Trophoblast cell (in vitro differentiated cells and primary cell): Measurements from ENCODE around the gene MYL9.

Experiments
- DNase-seq, 2 donors: peaks; one replicate each; pipeline ENCODE4 v3.0.0-alpha.2; 2016
- H2AFZ ChIP-seq: 2 replicates; pipeline ENCODE4 v1.6.1; 2013; ENCODE audit warnings: low read length, moderate library complexity, mild to moderate bottlenecking; ENCODE audit not compliant: insufficient read depth, poor library complexity
- H2AK5ac ChIP-seq: 2 replicates; pipeline ENCODE4 v1.6.1; 2013; ENCODE audit warnings: mild to moderate bottlenecking, low read length
- H2BK120ac ChIP-seq: 2 replicates; pipeline ENCODE4 v1.6.1; 2013; ENCODE audit warnings: low read length, mild to moderate bottlenecking, moderate library complexity; ENCODE audit not compliant: insufficient read depth, poor library complexity
- H2BK12ac ChIP-seq: 2 replicates; pipeline ENCODE4 v1.6.1; 2013; ENCODE audit warnings: mild to moderate bottlenecking, low read length, moderate library complexity
- H2BK5ac ChIP-seq: 2 replicates; pipeline ENCODE4 v1.6.1; 2013; ENCODE audit warnings: low read length, low read depth, moderate library complexity, mild to moderate bottlenecking; ENCODE audit not compliant: poor library complexity
- H3K14ac ChIP-seq: 2 replicates; pipeline ENCODE4 v1.6.1; 2013; ENCODE audit warnings: mild to moderate bottlenecking, low read length
- H3K18ac ChIP-seq: 2 replicates; pipeline ENCODE4 v1.6.1; 2013; ENCODE audit warnings: mild to moderate bottlenecking, low read length
- H3K23ac ChIP-seq: 2 replicates; pipeline ENCODE4 v1.6.1; 2013; ENCODE audit warnings: low read length
- H3K27ac ChIP-seq: 2 replicates; pipeline ENCODE4 v1.5.1; 2013; ENCODE audit warnings: low read depth, mild to moderate bottlenecking, inconsistent platforms, low read length, moderate library complexity
- H3K27me3 ChIP-seq: 2 replicates; pipeline ENCODE4 v1.6.1; 2013; ENCODE audit warnings: inconsistent platforms, mild to moderate bottlenecking, low read length, moderate library complexity; ENCODE audit not compliant: insufficient read depth
- H3K36me3 ChIP-seq, 2 experiments: 1 replicate in 1 of 2; 2 replicates in 1 of 2; pipeline ENCODE4 v1.6.1; 2013; ENCODE audit warnings: low read length in 2 of 2, mild to moderate bottlenecking in 2 of 2, moderate library complexity in 1 of 2; ENCODE audit not compliant: insufficient read depth in 2 of 2, control insufficient read depth in 1 of 2
- H3K4ac ChIP-seq: 2 replicates; pipeline ENCODE4 v1.6.1; 2013; ENCODE audit warnings: low read depth, mild to moderate bottlenecking, low read length, moderate library complexity
- H3K4me1 ChIP-seq, 2 experiments: 1 replicate in 1 of 2; 2 replicates in 1 of 2; pipeline ENCODE4 v1.6.1; 2013; ENCODE audit warnings: low read length in 2 of 2, mild to moderate bottlenecking in 2 of 2, moderate library complexity in 1 of 2; ENCODE audit not compliant: insufficient read depth in 2 of 2, control insufficient read depth in 1 of 2
- H3K4me2 ChIP-seq: 2 replicates; pipeline ENCODE4 v1.6.1; 2013; ENCODE audit warnings: inconsistent platforms, mild to moderate bottlenecking, low read length, moderate library complexity
- H3K4me3 ChIP-seq: 2 replicates; pipeline ENCODE4 v1.5.1; 2013; ENCODE audit warnings: mild to moderate bottlenecking, low read depth, low read length, inconsistent platforms
- H3K79me1 ChIP-seq: one replicate; pipeline ENCODE4 v1.6.1; 2013; ENCODE audit warnings: low read length
- H3K79me2 ChIP-seq: 2 replicates; pipeline ENCODE4 v1.6.1; 2013; ENCODE audit warnings: low read length, mild to moderate bottlenecking; ENCODE audit not compliant: control insufficient read depth, insufficient read depth, poor library complexity
- H3K9ac ChIP-seq: 2 replicates; pipeline ENCODE4 v1.6.1; 2013; ENCODE audit warnings: mild to moderate bottlenecking, low read length
- H3K9me3 ChIP-seq: 2 replicates; pipeline ENCODE4 v1.6.1; 2013; ENCODE audit warnings: low read depth, mild to moderate bottlenecking, control low read depth, inconsistent platforms, low read length; ENCODE audit not compliant: insufficient read depth
- H4K12ac ChIP-seq: 2 replicates; pipeline ENCODE4 v1.6.1; 2013; ENCODE audit warnings: low read depth, mild to moderate bottlenecking, low read length, moderate library complexity
- H4K8ac ChIP-seq: 2 replicates; pipeline ENCODE4 v1.6.1; 2013; ENCODE audit warnings: low read depth, mild to moderate bottlenecking, low read length, moderate library complexity
- H4K91ac ChIP-seq: one replicate; pipeline ENCODE4 v1.6.1; 2013; ENCODE audit warnings: low read depth, mild to moderate bottlenecking, low read length, moderate library complexity
- WGBS: extraction: QIAGEN DNeasy Blood & Tissue Kit; methylation state at CpG from one replicate; pipeline ENCODE4 v1.1.7; 2013; ENCODE audit warnings: missing lambda C conversion rate; ENCODE audit not compliant: insufficient read length, insufficient coverage; ENCODE audit errors: extremely low coverage; 5-methylcytosine and 5-hydroxymethylcytosine counted together

Gene MYL9

GRCh38 chr20:36573103-36573797 lies 31.9 kb downstream of the MYL9 start, which contains the start of gene TGIF2:
Gene TGIF2, plus strand, starts transcription at chr20:36573597. Its CDS starts 5,178 bp downstream, at chr20:36578775.
- H3K9ac ChIP-seq, result peak within 1 kb of the TSS; percentile 88
- WGBS, result no CpG with 5 or more reads among the region's 80 CpGs
- peak; percentile 55 to 73 for DNase-seq
- H3K4ac ChIP-seq, result peak within 1 kb of the TSS; percentile 94
- H3K4me1 ChIP-seq, result peaks cover 21 to 25% of the 10 kb centered on the region in 2 experiments
- peak within 1 kb of the TSS; percentile 90 for H3K18ac ChIP-seq
- peak within 1 kb of the TSS; percentile 83 for H2AFZ ChIP-seq
- peak within 1 kb of the TSS; percentile 61 for H2BK12ac ChIP-seq
- H3K23ac ChIP-seq, result no peak within 1 kb of the TSS
- H3K36me3 ChIP-seq, result no peaks in the 10 kb centered on the region
- H3K4me3 ChIP-seq, result peak within 1 kb of the TSS; percentile 88
- peak within 1 kb of the TSS; percentile 86 for H2BK5ac ChIP-seq
- H2BK120ac ChIP-seq, result peak within 1 kb of the TSS; percentile 75
- peaks cover 18% of the 10 kb centered on the region for H3K79me2 ChIP-seq
- peak within 1 kb of the TSS; percentile 82 for H2AK5ac ChIP-seq
- peak within 1 kb of the TSS; percentile 86 for H3K27ac ChIP-seq
- H4K91ac ChIP-seq, result peak within 1 kb of the TSS; percentile 93
- peaks cover 24% of the 10 kb centered on the region for H3K79me1 ChIP-seq
- H4K12ac ChIP-seq, result peak within 1 kb of the TSS; percentile 83
- H3K9me3 ChIP-seq, result no peaks in the 10 kb centered on the region
- H4K8ac ChIP-seq, result peak within 1 kb of the TSS; percentile 95
- no peaks in the 10 kb centered on the region for H3K27me3 ChIP-seq
- H3K14ac ChIP-seq, result peak within 1 kb of the TSS; percentile 97
- H3K4me2 ChIP-seq, result peak within 1 kb of the TSS; percentile 87

DNA sequence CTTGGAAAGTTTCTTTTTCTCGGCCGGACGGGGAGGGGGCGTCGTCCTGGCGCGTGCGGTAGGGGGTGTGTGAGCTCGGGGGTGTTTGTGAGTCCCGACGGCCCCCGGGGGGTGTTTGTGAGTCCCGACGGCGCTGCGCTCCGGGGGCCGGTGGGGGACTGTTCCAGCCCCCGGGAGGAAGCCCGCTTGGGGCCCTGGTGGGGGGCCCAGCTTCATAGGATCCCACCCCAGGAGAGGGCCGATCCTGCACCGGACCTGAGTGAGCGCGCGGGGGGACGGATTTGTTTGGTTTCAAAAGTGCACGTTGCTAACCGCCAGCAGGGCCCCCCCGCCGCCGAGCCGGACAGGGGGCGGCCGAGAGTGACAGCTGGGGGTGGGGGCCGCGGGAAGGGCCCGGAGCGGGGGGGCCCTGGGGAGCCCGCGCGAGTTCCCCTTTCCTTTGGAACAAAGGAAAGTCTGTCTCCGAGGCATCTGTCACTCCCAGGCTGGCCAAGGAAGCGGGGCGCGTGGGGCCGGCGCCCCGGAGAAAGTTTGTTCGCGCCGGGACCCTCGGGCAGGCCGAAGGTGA lies 32.6 kb downstream of the MYL9 start:
- Histone ChIP-seq H2AK5ac (peak overlapping the region; percentile 64), H3K4me2 (peak overlapping the region; percentile 87), H3K27ac (peak overlapping the region; percentile 52), H3K23ac (no peak overlapping the region), H3K18ac (peak overlapping the region; percentile 90), H3K4ac (peak overlapping the region; percentile 94), H3K4me3 (peak overlapping the region; percentile 88), H4K8ac (peak overlapping the region; percentile 75), H3K27me3 (no peaks in the 10 kb centered on the region), H2BK120ac (peak overlapping the region; percentile 75), H3K14ac (peak overlapping the region; percentile 88), H3K9me3 (no peaks in the 10 kb centered on the region), H4K12ac (peak overlapping the region; percentile 76), H3K79me1 (peaks cover 24% of the 10 kb centered on the region), H2AFZ (peak overlapping the region; percentile 70), H2BK12ac (peak overlapping the region; percentile 29), H3K79me2 (peaks cover 18% of the 10 kb centered on the region), H3K36me3 (peaks cover 4 to 6% of the 10 kb centered on the region in 2 experiments), H3K4me1 (peaks cover 21 to 25% of the 10 kb centered on the region in 2 experiments), H2BK5ac (peak overlapping the region; percentile 86), H4K91ac (peak overlapping the region; percentile 93), H3K9ac (peak overlapping the region; percentile 88)
- no CpG with 5 or more reads among the region's 53 CpGs for WGBS
- DNase-seq, result no peak

GRCh38 chr20:36574366-36575135 lies 33.2 kb downstream of the MYL9 start:
- H3K36me3 ChIP-seq, result peaks cover 9% of the 10 kb centered on the region in 2 experiments
- H3K4me2 ChIP-seq, result peak overlapping the region; percentile 87
- peaks cover 24% of the 10 kb centered on the region for H3K79me1 ChIP-seq
- no peak overlapping the region for H3K23ac ChIP-seq
- no peaks in the 10 kb centered on the region for H3K27me3 ChIP-seq
- DNase-seq, result peak; percentile 67 to 80
- H4K8ac ChIP-seq, result peak overlapping the region; percentile 76
- H4K91ac ChIP-seq, result peak overlapping the region; percentile 93
- H3K14ac ChIP-seq, result peak overlapping the region; percentile 97
- peak overlapping the region; percentile 86 for H2BK5ac ChIP-seq
- H3K27ac ChIP-seq, result peak overlapping the region; percentile 48
- peak overlapping the region; percentile 83 for H2AFZ ChIP-seq
- H3K79me2 ChIP-seq, result peaks cover 18% of the 10 kb centered on the region
- H3K4me3 ChIP-seq, result peak overlapping the region; percentile 88
- peak overlapping the region; percentile 62 for H2BK120ac ChIP-seq
- H4K12ac ChIP-seq, result peak overlapping the region; percentile 83
- peak overlapping the region; percentile 88 for H3K9ac ChIP-seq
- H3K9me3 ChIP-seq, result no peaks in the 10 kb centered on the region
- peak overlapping the region; percentile 83 for H3K18ac ChIP-seq
- H3K4me1 ChIP-seq, result peaks cover 21 to 24% of the 10 kb centered on the region in 2 experiments
- H3K4ac ChIP-seq, result peak overlapping the region; percentile 94
- peak overlapping the region; percentile 82 for H2AK5ac ChIP-seq
- no CpG with 5 or more reads among the region's 69 CpGs for WGBS
- peak overlapping the region; percentile 61 for H2BK12ac ChIP-seq

DNA sequence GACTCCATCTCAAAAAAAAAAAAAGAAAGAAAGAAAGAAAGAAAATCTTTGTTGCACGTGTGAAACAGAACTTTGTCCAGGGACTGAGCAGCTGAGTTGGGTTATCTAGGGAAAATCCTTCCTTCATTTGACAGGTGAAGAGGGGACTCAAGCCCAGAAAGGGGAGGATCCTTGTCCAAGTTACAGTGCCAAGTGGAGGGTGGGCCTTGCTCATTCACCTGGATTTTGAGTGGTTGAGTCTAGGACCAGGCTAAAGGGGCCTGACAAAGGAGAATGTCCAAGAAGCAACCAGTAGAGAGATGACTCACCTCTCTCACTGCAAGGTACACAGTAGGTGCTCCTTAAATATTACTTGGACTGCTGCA lies 34.7 kb downstream of the MYL9 start:
- H3K27ac ChIP-seq, result no peak overlapping the region
- H4K8ac ChIP-seq, result no peak overlapping the region
- H3K9ac ChIP-seq, result no peak overlapping the region
- H3K23ac ChIP-seq, result no peak overlapping the region
- H3K18ac ChIP-seq, result no peak overlapping the region
- H3K36me3 ChIP-seq, result peaks cover 18 to 21% of the 10 kb centered on the region in 2 experiments
- H3K79me1 ChIP-seq, result peaks cover 24% of the 10 kb centered on the region
- no peak overlapping the region for H2AFZ ChIP-seq
- no peak overlapping the region for H3K4ac ChIP-seq
- no peaks in the 10 kb centered on the region for H3K27me3 ChIP-seq
- no peak overlapping the region for H4K91ac ChIP-seq
- H2BK120ac ChIP-seq, result no peak overlapping the region
- H3K4me1 ChIP-seq, result peaks cover 21% of the 10 kb centered on the region in 2 experiments
- no peak overlapping the region for H3K4me3 ChIP-seq
- H2AK5ac ChIP-seq, result no peak overlapping the region
- H3K9me3 ChIP-seq, result no peaks in the 10 kb centered on the region
- H2BK12ac ChIP-seq, result no peak overlapping the region
- no peak overlapping the region for H4K12ac ChIP-seq
- H3K14ac ChIP-seq, result no peak overlapping the region
- peaks cover 18% of the 10 kb centered on the region for H3K79me2 ChIP-seq
- no CpG with 5 or more reads among the region's 1 CpG for WGBS
- DNase-seq, result no peak
- no peak overlapping the region for H3K4me2 ChIP-seq
- H2BK5ac ChIP-seq, result no peak overlapping the region
